SIG-M5 (cell line): ENCODE results near the gene CDK11A.
"Not testable (repeated sequence)": the region's sequence is repeated elsewhere in the genome, so short reads cannot be mapped to it uniquely, and the experiment has no call there.

ENCODE experiments used
- DNase-seq: peaks from one replicate; lab custom pipeline; 2025; lab: John Stamatoyannopoulos, UW

CDK11A gene

GRCh38 chr1:1684031-1684681, 40.0 kb downstream of the CDK11A start:
- no peak for DNase-seq

DNA sequence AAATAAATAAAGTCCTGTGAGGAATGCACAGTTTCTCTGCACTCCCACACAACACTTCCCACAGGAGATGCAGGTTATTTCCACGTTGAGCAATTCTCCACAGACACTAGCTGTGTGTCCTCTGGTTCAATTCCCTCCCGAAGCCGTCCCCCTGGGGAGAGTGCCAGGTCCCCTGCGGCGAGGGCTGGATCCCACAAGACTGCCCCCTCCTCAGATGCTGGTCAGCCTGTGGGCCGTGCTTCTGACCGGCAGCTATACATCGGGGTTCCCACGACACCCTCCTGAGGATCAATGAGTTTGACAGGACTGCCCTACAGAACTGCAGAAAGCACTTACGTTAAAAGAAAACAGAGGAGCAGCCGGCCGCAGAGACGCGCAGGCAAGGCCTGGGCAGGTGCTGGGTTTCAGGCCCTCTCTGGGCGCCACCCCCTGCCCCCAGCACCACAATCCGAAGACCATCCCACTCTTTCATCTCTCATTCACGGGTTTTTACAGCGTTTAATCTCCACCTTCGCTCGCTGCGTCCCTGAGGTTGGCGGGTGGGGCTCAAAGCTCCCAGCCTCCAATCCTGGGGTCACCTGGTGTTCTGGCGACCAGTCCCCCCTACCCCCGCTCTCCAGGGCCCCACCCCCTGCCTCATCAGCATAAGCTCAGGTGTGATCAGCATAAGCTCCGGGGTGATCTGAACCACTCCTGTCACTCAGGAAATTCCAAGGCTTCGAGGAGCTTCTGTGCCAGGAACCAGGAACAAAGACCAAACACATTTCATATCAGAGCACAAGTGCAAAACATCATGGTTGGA, 40.9 kb downstream of the CDK11A start:
- DNase-seq: no peak

GRCh38 chr1:1680912-1681273, 43.3 kb downstream of the CDK11A start:
- DNase-seq: no peak

GRCh38 chr1:1680031-1680911, 43.9 kb downstream of the CDK11A start:
- DNase-seq: no peak

GRCh38 chr1:1678581-1679380, 45.4 kb downstream of the CDK11A start:
- DNase-seq: no peak

DNA sequence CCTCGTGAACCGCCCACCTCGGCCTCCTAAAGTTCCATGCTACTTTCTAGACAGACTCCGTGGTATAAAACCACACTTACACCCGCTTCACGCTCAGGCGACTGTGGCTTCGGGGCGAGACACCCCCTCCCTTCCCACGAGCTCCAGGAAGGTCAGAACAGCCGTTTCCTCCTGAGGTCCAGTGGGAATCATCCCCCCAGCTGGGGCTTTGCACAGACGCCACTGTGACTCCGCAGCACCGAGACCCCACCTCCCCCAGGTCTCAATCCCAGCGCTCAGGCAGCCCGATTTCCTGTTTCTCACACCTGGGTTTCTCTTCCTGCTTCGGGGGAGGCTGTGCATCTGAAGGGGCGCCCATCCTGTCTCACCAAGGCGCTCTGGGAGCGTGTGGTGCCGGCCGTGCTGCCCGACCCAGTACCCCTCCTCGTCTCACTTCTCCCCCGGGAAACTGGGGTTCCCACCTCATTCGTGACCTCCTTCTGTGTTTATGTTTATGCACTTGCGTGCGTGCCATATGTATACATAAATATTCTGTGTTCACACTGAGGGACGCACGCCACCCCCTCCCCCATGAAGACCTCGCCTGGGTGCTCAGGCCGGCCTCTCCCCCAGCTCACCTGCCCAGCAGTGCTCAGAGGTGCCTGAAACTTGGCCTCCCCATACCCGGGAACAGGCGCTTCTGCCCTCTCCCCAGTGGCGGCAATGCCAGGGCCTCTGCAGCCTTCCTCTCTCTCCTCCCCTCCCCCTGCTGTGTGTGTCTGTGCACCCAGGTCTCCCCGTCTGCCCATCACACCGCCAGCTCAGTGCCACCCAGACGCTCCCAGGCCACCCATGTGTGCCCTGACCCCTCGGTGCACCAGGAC, 46.2 kb downstream of the CDK11A start:
- DNase-seq: no peak

GRCh38 chr1:1676087-1676486, 48.1 kb downstream of the CDK11A start:
- DNase-seq: not testable (repeated sequence)

DNA sequence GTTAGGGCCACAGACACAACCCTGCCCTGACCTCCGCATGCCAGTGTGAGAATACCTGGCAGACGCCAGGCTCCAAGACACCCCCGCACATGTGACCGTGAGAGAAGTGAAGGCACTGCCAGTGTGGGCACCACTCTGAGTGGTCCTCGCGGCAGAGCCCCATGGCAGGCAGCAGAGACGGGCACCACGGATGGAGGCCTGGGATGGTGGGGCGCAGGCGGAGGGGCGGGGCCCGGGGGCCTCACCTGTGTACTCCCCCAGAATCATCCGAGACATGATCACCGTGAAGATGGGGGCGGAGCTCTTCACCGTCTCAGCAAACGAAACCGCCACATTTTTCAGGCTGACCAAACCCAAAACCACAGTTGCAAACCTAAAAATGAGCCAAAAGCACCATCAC, 48.9 kb downstream of the CDK11A start:
- not testable (repeated sequence) for DNase-seq

GRCh38 chr1:1674806-1675205, 49.4 kb downstream of the CDK11A start:
- not testable (repeated sequence) for DNase-seq

- DNase-seq: no peak
Measured at GRCh38 chr1:1672181-1672965, 51.8 kb downstream of the CDK11A start.

DNA sequence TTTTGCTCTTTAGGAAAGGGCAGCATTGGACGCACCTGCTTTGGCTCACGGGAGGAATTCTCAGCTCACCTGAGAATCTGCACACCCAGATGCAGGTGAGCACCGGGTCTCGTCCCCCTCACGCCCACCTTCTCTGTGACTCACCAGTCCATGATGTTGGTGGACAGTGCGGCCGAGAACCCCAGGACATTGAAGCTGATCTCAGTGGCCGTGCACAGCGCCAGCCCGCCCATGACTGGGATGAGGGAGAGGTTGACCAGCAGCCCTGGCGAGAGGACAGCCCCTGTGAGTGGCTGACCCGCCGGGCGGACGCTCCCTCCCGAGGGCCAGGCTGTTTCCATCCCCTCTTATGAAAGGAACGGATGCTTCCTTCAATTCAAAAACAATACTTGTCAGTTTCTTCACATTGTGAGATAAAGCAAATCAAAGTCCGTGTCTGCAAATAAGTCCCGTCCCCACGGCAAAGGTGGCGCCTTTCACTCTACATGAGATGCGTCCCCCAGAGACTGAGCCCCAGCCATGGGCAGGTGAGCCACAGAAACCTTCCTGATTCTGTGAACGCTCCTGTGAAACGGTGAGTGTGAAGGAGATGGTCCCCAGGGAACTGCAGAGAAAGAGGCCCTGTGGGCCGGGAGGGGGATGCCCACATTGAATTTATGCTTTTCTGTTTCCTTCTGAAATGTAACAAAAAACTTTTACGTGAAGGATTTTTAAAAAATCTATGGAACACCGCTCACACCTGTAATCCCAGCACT, 52.6 kb downstream of the CDK11A start:
- DNase-seq: no peak

- no peak for DNase-seq
Measured at GRCh38 chr1:1670866-1671265, 53.3 kb downstream of the CDK11A start.

DNA sequence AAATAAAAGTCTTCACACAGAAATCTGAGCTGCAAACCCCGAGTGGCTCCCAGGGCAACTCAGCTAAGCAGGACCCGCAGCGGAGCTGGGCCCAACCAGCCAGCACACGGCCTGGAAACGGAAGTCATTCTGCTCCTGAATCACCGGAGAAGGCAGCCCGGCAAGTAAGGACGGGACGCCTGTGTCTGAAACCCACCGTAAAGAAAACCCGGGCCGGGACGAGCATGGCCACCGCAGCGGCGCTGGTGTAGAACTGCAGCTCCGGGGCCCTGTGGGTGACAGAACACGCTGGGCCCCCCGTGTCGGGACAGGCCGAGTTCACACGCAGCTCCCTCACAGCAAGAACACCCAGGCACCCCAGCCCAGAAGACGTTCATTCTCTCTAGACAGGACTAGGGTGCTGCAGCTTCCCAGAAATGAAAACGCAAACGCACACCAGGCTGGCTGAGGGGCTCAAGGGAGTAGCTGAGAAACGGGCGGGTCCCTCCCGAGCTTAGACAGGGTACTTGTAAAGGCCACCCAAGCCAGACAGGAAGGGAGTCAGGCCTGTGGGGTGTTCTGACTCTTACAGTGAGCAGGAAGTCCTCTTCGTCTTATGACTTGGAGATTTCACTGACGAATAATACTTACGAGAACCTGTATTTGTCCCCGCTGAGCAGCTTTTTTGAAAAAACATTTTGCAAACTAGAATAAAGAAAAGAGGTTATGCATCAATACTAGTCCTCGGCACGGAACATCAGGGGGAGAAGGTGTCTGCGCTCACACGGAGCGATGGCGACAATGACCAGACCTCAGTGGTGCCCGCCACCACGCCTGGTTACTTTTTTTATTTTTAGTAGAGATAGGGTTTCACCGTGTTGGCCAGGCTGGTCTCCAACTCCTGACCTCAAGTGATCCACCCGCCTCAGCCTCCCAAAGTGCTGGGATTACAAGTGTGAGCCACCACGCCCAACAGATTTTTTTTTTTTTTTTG, 54.4 kb downstream of the CDK11A start:
- no peak for DNase-seq

DNA sequence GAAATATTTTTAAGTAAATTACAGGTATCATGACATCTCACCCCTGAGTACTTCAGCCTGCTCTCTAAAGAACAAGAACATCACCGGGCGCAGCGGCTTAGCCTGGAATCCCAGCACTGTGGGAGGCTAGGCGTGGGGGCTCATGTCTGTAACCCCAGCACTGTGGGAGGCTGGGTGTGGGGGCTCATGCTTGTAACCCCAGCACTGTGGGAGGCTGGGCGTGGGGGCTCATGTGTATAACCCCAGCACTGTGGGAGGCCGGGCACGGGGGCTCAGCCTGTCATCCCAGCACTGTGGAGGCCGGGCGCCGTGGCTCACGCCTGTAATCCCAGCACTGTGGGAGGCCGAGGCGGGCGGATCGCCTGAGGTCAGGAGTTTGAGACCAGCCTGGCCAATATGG, 57.6 kb downstream of the CDK11A start:
- DNase-seq: no peak

DNA sequence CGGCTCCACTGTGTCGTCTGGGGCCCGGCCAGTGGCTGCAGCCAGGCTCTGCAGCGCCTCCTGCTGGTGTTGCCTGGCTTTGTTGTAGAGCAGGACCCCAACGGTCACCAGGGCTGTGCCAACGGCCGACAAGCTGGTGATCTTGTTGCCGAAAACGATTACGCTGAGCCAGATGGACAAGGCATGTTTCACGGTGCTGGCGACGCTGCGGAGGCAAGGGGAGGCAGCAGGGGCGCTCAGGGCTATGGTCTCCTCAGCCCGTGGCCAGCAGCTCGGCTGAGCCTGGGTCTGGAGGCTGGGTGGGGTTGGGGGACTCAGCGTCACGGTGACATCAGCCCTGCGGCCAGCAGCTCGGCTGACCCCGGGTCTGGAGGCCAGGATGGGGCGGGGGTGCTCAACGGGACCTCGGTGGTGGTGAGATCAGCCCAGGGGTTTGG, 58.3 kb downstream of the CDK11A start:
- no peak for DNase-seq

GRCh38 chr1:1664941-1665814, 59.0 kb downstream of the CDK11A start:
- DNase-seq: no peak

GRCh38 chr1:1664318-1664717, 59.8 kb downstream of the CDK11A start:
- not testable (repeated sequence) for DNase-seq
